HG02943 (cell line): ENCODE results near the gene TANC1.
A peak's percentile ranks its signal among the peaks of the same experiment; 100 is the strongest.

Experiments
- ATAC-seq: cut with Tn5 transposase; IDR thresholded peaks from one replicate; pipeline ENCODE4 v1.9.1; 2021; ENCODE audit warnings: mild to moderate bottlenecking, low read depth, moderate library complexity; ENCODE audit not compliant: unreplicated experiment

Gene TANC1

GRCh38 chr2:159208438-159208837, 240.0 kb downstream of the TANC1 start:
- ATAC-seq, result no peak

- ATAC-seq, result peak; percentile 72
These were observed 241.2 kb downstream of the TANC1 start for GRCh38 chr2:159209341-159210306.

DNA sequence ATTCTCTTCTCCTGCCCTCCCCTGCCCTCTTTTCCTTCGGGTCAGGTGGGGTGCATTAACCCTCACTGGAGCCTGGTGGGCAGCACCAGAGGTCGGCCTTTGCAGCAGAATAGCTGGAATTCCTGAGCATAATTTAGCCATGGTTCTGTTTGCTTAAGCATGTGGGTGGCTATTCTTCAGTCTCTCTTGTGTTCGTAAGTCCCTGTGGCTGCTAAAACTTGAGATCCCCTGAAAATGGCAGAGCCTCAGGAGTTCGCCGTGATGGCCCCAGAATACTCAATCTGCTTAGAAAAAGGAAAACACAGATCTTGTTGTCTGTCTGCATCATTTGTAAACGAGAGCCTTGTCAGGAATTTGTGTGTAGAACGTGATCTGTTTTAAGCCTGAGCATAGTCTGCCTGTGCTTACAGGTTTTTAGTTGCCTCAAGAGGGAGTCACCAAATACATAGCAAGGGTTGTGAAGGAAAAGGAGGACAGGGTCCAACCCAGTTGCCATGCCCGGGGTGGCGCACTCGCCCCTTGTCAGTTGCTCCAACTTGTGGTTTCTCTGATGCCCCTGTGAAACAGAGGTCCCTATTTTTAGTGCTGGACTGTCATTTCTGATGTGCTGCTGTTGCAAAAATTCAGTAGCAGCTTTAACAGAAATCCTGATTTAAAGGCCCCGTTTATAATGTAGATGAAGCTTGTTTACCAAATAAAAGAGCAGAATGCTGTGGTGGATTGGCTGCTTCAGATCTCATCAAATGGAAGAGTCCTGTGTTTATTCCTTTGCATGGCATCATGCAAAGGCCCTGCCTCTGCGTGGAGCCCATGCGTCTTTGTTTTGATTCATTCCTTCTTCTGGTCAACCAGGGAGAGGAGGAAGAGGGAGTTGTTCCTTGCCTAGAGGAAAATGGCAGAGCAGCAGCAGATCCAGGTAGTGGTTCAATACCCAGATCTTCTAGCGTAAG, 243.3 kb downstream of the TANC1 start:
- no peak for ATAC-seq

GRCh38 chr2:159213296-159213695, 244.9 kb downstream of the TANC1 start:
- no peak for ATAC-seq

DNA sequence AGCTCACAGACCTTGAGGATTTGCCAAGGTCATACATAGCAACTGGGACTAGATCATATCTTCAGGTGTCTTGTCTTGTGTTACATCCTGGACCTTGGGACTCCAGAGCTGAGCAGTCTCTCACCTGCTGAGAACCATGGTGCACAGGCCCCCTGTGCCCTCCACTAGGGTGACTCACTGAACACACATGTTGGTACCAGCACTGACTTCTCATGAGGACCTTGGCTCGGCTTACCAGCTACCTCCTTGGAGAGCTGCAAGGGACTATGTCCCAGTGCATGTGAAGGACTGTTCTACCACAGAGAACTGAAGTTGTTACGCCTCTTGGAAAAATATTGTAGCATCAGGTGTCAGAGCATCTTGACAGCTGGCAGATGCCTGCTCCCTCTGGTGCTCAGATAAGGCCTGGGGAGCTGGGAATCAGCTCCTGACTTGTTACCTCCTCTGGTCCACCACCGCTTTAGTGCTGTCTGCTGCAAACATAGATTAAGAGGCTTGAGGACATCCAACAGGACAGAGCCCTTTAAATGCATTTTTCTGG, 246.0 kb downstream of the TANC1 start:
- no peak for ATAC-seq

- ATAC-seq, result no peak
These were observed 246.7 kb downstream of the TANC1 start for GRCh38 chr2:159215116-159215515.

GRCh38 chr2:159217676-159218075, 249.2 kb downstream of the TANC1 start:
- ATAC-seq, result no peak

DNA sequence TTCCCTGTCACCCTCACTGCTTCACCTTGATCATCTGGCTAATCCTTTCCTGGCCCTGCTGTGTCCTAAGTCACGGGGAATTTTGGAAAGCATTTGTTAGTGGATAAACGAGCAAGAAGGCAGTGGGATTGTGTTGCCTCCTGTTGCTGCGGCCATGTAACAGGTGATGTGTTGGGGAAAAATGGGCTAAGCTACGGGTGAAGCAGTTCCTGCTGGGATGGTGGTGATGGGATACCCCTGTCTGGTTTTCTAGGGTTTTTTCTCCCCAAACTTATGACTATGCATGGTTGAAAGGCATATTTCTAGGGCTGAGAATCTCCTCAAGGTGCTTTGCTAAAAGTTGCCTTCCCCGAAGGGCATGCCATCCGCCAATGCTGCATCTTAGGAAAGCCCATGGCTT, 249.9 kb downstream of the TANC1 start:
- ATAC-seq, result no peak

- no peak for ATAC-seq
These were observed 251.1 kb downstream of the TANC1 start for GRCh38 chr2:159219394-159219998.

DNA sequence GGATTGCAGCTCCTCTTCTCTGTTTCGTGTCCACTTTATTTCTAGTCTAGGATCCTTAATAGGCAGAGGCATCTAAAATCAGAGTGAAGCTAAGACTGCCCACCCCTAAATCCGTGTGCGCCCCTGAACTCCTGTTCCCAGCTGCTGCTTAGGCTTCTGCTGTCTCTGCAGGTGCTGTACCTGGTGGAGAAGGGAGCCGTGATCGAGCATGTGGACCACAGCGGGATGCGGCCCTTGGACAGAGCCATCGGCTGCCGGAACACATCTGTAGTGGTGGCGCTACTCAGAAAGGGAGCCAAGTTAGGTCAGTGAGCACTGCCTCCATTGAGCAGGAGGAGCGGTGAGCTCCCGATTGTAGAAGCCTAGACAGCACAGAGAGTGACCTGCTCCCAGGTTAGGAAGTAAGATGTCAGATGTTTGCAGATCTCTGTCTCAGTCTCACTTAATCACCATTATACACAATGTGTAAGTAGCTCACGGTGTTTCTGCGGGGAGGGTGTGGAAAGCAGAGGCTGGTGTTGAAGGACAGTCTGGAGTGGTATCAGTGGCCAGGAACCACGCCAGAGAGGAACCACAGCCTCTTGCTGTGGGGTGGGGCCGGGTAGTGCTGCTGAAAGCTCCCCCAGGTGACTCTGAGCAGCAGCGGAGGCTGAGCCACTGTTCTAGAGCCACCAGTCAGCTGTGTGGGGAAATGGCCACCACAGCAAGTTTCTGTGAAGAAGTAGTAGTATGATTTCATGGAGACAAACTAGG, 255.8 kb downstream of the TANC1 start:
- ATAC-seq, result no peak

- no peak for ATAC-seq
These were observed 256.9 kb downstream of the TANC1 start for GRCh38 chr2:159225025-159226016.

GRCh38 chr2:159226059-159226461, 257.6 kb downstream of the TANC1 start:
- no peak for ATAC-seq

DNA sequence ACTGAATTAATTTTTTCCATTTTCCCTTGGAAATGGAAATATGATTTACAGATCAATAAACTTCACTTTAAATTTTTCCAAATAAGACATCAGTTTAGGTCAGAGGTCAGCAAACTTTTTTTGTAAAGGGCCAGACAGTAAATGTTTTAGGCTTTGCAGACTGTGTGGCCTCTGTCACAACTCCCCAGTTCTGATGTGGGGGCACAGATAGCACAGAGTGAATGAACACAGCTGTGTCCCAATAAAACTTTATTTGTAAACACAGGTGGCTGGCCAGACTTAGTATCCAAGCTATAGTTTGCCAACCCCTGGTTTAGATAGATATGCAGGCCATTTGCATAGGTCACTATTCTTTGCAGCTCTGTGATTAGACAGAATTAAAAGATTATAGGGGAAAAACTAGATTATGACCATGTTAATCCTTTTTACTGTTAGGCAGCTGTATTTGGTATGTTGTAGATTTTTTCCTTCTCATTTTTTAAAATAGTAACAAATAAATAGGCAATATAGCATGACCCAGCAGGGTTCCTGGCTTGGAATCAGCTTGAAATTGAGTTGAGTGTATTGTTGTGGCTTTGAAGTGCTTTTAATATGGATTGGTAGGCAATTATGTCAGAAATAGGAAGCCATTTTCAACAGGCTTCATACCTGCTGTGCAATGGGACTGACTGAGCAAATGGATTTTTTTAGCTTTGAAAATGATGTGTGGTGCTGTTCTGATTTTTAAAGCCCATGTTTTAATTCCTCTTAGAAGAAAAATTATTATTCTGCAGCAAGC, 258.4 kb downstream of the TANC1 start:
- no peak for ATAC-seq

GRCh38 chr2:159227467-159227866, 259.0 kb downstream of the TANC1 start:
- no peak for ATAC-seq

DNA sequence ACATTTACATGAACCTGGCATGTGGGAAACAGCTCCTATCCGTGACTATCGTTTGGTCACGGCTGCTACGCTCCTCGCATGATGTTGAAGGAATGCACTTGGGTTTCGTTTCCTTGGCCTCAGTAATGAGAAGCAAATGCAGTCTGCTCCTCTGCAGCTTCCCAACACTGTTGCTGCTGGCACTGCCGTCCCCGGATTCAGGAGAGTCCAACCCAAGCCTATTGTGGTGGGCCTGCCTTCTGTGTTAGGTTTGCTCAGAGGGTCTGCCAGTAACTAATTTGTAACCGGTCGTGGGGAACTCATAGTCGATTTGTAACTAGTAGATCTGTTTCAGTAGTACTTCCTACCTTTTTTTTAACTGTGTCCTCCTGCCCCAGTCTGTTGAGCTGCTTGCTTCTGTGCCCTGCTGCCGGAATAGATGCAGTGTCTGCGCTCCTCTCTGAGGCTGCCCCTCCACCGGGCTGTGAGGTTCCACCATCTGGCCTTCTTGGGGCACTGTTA, 259.7 kb downstream of the TANC1 start:
- ATAC-seq, result no peak

GRCh38 chr2:159229476-159230144, 261.2 kb downstream of the TANC1 start:
- no peak for ATAC-seq
